Amygdala (tissue), 56 donors: Measurements from ENCODE around the gene ANKS1B.
"Not testable (repeated sequence)": the region's sequence is repeated elsewhere in the genome, so short reads cannot be mapped to it uniquely, and the experiment has no call there.

ENCODE experiments used
- DNase-seq, 56 donors: peaks; one replicate each; lab custom pipeline; 2025; lab: John Stamatoyannopoulos, UW

The ANKS1B gene

GRCh38 chr12:98758331-98758730, 1226.4 kb downstream of the ANKS1B start:
- peak in 46 of 56 donors; percentile 8 to 87 (median 58) for DNase-seq

GRCh38 chr12:98757455-98757854, 1227.3 kb downstream of the ANKS1B start:
- DNase-seq = no peak

GRCh38 chr12:98755855-98756254, 1228.9 kb downstream of the ANKS1B start:
- DNase-seq = not testable (repeated sequence)

GRCh38 chr12:98754095-98754494, 1230.6 kb downstream of the ANKS1B start:
- DNase-seq = peak in 34 of 56 donors; percentile 11 to 82 (median 55)

- no peak for DNase-seq
Measured at GRCh38 chr12:98752726-98753125, 1232.0 kb downstream of the ANKS1B start.

GRCh38 chr12:98751580-98752115, 1233.1 kb downstream of the ANKS1B start:
- no peak for DNase-seq

GRCh38 chr12:98750511-98750910, 1234.2 kb downstream of the ANKS1B start:
- DNase-seq = peak in 35 of 56 donors; percentile 14 to 82 (median 47)

- DNase-seq = no peak
Measured at GRCh38 chr12:98748463-98748862, 1236.3 kb downstream of the ANKS1B start.

GRCh38 chr12:98745578-98746391, 1239.0 kb downstream of the ANKS1B start:
- peak in 6 of 56 donors; percentile 16 to 51 (median 34) for DNase-seq

GRCh38 chr12:98744680-98745079, 1240.1 kb downstream of the ANKS1B start:
- peak in 5 of 56 donors; percentile 8 to 44 (median 17) for DNase-seq

- DNase-seq = peak in 16 of 56 donors; percentile 11 to 59 (median 30)
Measured at GRCh38 chr12:98743362-98743953, 1241.3 kb downstream of the ANKS1B start.

GRCh38 chr12:98741556-98742265, 1243.0 kb downstream of the ANKS1B start:
- DNase-seq = peak in 2 of 56 donors; percentile 12

- no peak for DNase-seq
Measured at GRCh38 chr12:98741196-98741555, 1243.6 kb downstream of the ANKS1B start.

- no peak for DNase-seq
Measured at GRCh38 chr12:98740751-98741150, 1244.0 kb downstream of the ANKS1B start.

- DNase-seq = no peak
Measured at GRCh38 chr12:98738539-98738938, 1246.2 kb downstream of the ANKS1B start.

GRCh38 chr12:98738002-98738401, 1246.7 kb downstream of the ANKS1B start:
- no peak for DNase-seq

GRCh38 chr12:98737322-98737712, 1247.4 kb downstream of the ANKS1B start:
- no peak for DNase-seq

- DNase-seq = peak in 1 of 56 donors; percentile 15
Measured at GRCh38 chr12:98736352-98737321, 1248.1 kb downstream of the ANKS1B start.

GRCh38 chr12:98735821-98736220, 1248.9 kb downstream of the ANKS1B start:
- no peak for DNase-seq
